ENCODE data around the gene SGTA.

DNA sequence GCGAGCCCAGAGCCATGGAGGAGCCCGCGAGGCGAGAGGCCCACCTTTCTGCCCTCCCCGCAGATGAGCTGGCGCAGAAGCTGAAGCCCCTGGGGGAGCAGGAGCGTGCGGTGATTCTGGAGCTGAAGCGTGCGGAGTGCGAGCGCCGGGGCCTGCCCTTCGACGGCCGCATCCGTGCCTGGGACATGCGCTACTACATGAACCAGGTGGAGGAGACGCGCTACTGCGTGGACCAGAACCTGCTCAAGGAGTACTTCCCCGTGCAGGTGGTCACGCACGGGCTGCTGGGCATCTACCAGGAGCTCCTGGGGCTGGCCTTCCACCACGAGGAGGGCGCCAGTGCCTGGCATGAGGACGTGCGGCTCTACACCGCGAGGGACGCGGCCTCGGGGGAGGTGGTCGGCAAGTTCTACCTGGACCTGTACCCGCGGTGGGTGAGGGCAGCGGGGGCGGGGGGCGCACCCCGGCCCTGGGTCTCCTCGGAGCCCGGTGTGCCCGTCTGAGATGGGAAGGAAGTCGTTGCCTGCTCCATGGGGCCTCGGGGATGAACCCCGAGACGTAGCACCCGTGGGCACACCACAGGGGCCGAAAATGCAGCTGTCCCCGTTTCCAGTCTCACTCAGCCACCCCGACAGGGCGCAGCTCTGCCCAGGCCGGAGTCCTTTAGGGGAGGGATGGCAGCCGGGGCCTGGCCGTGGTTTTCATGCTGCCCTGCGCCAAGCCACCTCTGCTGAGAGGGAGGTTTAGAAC is 24.5 kb upstream of the SGTA start:
- TF ChIP-seq POLR2A (IDR thresholded peaks at IDR 0.05; ENCODE audit: low read length): no peak
- TF ChIP-seq GATA1 (IDR thresholded peaks at IDR 0.05; ENCODE audit: low read depth, low read length): no peak

Measured in erythroblast (primary cell).